Limb (tissue), 2 donors: ENCODE data around the gene CFAP20.

Experiments
- DNase-seq, 2 donors: peaks; one replicate each; pipeline ENCODE4 v3.0.0-alpha.2; 2016; ENCODE audit errors: extremely low spot score in 2 of 2

CFAP20 gene

GRCh38 chr16:58129097-58129936, at the start of gene CFAP20:
CFAP20 (minus strand) TSS chr16:58129381; CDS start chr16:58129115, 266 bp downstream.
- peak; percentile 99 for DNase-seq

DNA sequence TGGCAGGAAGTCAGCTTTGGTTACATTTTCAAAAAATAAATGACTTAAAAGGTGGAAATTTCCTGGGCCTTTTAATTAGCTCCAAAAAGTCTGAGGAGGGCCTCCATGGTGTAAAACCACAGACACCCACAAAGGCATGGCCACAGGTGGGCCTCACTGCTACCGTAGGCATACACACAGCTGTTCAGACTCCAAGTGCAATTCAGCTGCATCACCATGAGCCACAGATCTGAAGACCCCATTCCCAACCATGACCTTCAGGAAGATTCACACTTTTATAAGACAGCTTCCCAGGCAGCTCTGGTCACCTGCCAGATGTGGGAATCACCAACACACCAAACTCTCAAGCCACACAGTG, 48.2 kb upstream of the CFAP20 start:
- no peak for DNase-seq

DNA sequence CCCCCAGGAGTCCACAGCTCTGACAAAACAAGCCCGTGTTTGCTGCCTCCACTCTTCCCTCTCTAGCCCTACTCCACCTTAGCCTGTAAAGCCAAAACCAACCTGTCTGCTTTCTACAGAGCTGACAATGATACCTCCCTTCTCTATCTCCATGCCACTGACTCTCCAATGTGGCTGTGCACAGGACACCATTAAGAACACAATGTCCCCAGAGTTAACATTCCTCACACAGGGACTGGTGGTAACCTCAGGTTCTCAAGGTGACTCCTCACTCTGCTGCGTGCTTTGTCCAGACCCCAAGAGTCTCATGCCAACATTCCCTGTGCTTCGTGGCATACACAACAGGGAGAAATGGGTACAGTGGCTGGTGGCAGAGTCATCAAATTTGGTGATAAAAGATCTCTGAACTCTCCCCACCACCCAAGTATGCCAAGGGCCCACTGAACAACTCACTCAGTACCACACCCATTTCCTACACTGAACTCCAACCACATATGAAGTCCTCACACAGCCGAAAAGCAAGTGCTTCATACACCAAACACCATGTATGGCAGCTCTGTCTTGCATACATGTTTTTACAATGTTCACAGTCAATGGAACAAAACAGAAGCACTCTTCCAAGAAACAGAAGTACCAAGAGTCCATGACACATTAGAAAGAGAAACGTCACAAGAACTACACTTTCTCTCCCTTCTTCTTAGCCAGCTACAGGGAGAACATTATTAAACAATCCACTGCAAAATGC, 47.6 kb upstream of the CFAP20 start:
- DNase-seq, result no peak

GRCh38 chr16:58170223-58170622, 41.0 kb upstream of the CFAP20 start:
- no peak for DNase-seq

- DNase-seq, result no peak
Observed at GRCh38 chr16:58160855-58161254, 31.7 kb upstream of the CFAP20 start.

DNA sequence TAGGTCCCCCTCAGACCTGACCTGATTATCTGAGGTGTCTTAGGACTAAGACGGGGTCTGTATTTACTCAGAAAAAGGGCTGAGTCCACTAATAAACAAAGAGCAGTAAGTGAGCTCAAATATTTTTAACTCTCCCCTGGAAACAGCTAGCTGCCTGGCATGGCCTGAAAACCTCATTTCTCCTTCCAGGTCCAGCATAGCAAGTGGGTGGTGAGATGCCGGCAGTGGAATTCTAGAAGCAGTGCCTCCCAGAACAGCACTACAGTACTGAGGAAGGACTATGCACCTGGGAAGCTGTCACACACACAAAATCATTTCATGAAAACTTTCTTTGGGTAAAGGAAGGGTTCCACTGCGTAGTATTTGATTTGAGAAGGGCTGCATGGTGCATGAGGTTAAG, 29.5 kb upstream of the CFAP20 start:
- DNase-seq, result no peak

GRCh38 chr16:58157951-58158540, 28.9 kb upstream of the CFAP20 start:
- no peak for DNase-seq

DNA sequence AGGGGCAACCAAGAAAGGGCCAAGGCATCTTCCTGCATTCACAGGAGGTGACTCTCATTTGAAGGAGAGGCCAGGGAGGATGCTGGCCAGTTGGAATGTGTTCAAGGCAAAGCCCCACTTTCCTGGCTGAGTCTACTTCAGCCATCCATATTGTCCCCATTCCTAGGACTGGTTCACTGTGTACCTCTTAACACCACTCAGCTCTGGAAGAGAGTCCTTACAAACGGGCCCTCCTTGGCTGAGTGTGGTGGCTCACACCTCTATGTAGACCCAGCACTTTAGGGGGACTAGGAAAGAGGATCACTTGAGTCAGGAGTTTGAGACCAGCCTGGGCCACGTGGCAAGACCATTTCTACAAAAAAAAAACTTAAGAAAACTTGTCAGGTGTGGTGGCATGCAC, 28.1 kb upstream of the CFAP20 start:
- DNase-seq, result no peak

GRCh38 chr16:58155839-58156238, 26.7 kb upstream of the CFAP20 start:
- no peak for DNase-seq

DNA sequence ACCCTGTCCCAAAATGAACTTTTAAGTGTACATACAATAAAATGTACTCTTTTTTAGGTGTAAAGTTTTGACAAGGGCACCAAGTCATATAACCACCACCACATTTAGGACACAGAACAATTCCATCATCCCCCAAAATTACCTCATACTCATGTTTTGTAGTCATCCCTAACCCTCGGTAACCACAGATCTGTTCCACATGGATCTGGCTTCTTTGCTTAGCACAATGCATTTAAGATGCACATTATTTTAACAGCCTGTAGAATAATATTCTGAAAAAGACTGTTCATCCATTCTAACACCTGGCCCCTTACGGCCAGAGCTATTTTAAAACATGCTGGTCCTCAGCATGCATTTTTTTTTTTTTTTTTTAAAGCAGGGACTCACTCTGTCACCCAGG, 25.2 kb upstream of the CFAP20 start:
- no peak for DNase-seq

GRCh38 chr16:58152246-58152868, 23.2 kb upstream of the CFAP20 start:
- DNase-seq, result no peak

GRCh38 chr16:58148526-58148925, 19.3 kb upstream of the CFAP20 start:
- no peak for DNase-seq

GRCh38 chr16:58148099-58148498, 18.9 kb upstream of the CFAP20 start:
- no peak for DNase-seq

GRCh38 chr16:58138852-58139251, 9.7 kb upstream of the CFAP20 start:
- no peak for DNase-seq

DNA sequence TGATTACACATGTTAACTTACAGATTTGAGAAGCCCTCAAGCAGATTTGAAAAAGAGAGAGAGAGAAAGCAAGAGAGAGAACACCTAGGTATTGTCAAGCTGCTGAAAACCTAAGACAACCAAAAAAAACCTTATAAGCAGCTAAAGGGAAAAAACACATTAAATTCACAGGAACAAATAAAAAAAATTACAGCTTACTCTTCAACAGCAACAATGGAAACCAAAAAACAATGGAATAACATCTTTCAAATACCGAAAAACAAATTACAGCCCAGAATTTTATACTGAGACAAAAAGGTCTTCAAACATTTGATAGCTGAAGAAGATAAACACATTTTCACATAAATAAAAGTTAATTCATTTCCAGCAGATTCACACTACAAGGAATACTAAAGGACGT, 8.4 kb upstream of the CFAP20 start:
- no peak for DNase-seq

GRCh38 chr16:58128711-58129096, 477 bp downstream of the CFAP20 start:
- DNase-seq, result peak in 1 of 2 donors; percentile 77

GRCh38 chr16:58128181-58128631, 975 bp downstream of the CFAP20 start:
- DNase-seq, result no peak

DNA sequence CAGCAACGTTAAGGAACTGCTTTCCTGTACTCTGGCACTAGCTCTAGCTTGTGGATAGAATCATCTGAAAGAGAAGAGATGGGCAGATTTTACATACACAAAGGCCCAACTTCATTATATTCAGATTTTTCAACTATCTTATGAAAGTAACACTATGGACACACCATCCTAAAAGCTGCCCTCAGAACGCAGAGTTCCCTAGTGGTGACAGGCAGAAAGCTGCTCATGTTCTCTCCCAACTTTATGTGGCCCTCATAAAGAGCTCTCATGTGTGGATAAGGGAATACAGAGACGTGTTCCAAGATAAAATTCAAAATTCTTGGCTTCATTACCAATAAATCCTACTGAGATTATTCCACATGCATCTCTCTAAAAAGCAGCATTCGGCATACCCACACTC, 1.5 kb downstream of the CFAP20 start:
- DNase-seq, result no peak

DNA sequence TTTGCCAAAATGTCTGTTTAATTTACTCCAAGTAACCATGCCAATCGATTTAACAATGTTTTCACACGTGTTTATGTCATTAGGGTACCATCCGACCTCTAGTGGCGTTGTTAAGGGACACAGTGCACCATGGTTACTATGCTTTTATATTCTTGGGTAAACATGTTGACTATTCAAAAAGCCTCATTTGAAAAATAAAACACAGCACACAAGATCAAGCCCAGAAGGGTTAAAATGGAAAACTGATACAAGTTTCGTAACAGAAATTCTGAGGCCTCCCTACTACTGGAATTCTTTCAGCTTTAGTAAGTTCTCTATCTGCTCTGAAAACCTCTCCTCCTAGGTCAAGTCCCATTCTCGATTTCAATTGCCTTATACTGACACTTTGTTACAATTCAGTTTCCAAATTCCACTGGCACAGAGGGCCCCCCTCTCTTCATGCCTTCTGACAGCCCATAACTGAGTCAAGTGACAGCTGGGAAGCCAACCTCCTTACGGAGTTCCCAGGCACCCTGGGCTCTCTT, 2.1 kb downstream of the CFAP20 start:
- peak in 1 of 2 donors; percentile 58 for DNase-seq

GRCh38 chr16:58126451-58126961, 2.7 kb downstream of the CFAP20 start:
- no peak for DNase-seq

DNA sequence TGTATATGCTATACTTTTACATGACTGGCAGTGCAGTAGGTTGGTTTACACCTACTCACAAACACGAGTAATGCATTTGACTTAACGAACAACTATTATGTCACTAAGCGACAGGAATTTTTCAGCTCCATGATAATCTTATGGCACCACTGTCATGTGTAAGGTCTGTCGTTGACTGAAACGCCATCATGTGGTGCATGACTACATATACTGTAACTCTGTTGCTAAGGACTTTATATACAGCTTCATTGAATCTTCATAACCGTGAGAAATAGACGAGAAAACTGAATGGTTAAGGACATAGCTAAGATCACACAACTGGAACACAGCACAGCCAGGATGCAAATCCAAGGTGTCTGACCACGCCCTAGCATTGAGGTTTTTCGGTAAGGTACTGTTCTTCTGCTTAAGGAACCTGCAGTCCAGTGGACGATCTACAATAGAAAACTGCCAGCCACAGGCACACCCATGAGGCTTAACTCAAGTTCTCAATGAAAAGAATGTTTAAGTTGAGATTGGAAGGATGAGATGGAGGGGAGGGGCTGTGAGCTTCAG, 3.3 kb downstream of the CFAP20 start:
- DNase-seq, result no peak
